BLaER1 treated with 17β-estradiol and CSF1 and Interleukin-3, amounts not matched to agents 10 nM and 100 nM (cell line): ENCODE data around the gene SFTPA2.
"Not testable (repeated sequence)": the region's sequence is repeated elsewhere in the genome, so short reads cannot be mapped to it uniquely, and the experiment has no call there.

ENCODE experiments used
- H3K27ac ChIP-seq, 11 experiments: shearing (Covaris generic); formaldehyde crosslinking; 2 replicates each; pipeline ENCODE4 v1.8.1; 2022
- H3K27me3 ChIP-seq, 11 experiments: shearing (Covaris generic); formaldehyde crosslinking; 2 replicates each; pipeline ENCODE4 v1.8.1; 2022
- H3K36me3 ChIP-seq, 11 experiments: shearing (Covaris generic); formaldehyde crosslinking; 2 replicates each; pipeline ENCODE4 v1.8.1; 2022
- H3K4me1 ChIP-seq, 10 experiments: shearing (Covaris generic); formaldehyde crosslinking; 2 replicates each; pipeline ENCODE4 v1.8.1; 2022
- H3K4me2 ChIP-seq, 11 experiments: shearing (Covaris generic); formaldehyde crosslinking; 2 replicates each; pipeline ENCODE4 v1.8.1; 2022
- H3K4me3 ChIP-seq, 10 experiments: shearing (Covaris generic); formaldehyde crosslinking; 2 replicates each; pipeline ENCODE4 v1.8.1; 2022
- H3K9ac ChIP-seq, 11 experiments: shearing (Covaris generic); formaldehyde crosslinking; 2 replicates each; pipeline ENCODE4 v1.8.1; 2022
- H3K9me3 ChIP-seq, 11 experiments: shearing (Covaris generic); formaldehyde crosslinking; replicated peaks in 1 of 11; 2 replicates each; pipeline ENCODE4 v1.8.1; 2022
- H4K20me1 ChIP-seq, 11 experiments: shearing (Covaris generic); formaldehyde crosslinking; 2 replicates each; pipeline ENCODE4 v1.8.1; 2022
- Cebpa-rat ChIP-seq, 11 experiments: shearing (Covaris generic); IDR thresholded peaks; 2 replicates each; pipeline ENCODE4 v1.8.1; 2022

Gene SFTPA2

DNA sequence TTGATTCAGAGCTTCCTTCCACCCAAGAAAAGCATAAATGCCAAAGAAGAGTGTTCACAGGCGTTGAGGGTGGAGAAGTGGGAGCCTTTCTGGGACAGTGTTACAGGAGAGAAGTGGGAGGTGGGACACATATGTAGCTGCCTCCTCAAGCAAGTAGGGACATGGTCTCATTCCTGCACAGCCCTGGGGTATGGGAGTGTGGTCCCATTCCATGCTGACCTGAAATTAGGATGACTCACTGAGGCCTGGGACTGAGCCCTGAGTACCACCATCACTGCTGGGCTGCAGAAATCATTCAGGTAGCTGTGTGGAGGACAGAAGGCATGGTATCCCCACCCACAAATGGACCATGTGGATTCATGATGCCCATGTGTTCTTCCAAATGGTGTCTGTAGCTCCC, 33.2 kb upstream of the SFTPA2 start:
- Histone ChIP-seq H3K9me3 (peaks cover 19 to 24% (median 21%) of the 10 kb centered on the region in 11 experiments), H3K27ac (no peak overlapping the region), H4K20me1 (no peaks in the 10 kb centered on the region), H3K4me3 (no peak overlapping the region), H3K4me1 (no peaks in the 10 kb centered on the region), H3K4me2 (no peak overlapping the region), H3K27me3 (no peaks in the 10 kb centered on the region), H3K9ac (no peak overlapping the region), H3K36me3 (peaks cover 0 to 4% (median 0%) of the 10 kb centered on the region in 11 experiments; a peak in 3 of 22 replicates)
- no peak for TF ChIP-seq Cebpa-rat (IDR thresholded peaks at IDR 0.05)

GRCh38 chr10:79588800-79589199, 28.6 kb upstream of the SFTPA2 start:
- Histone ChIP-seq H3K9ac (no peak overlapping the region), H3K9me3 (no peaks in the 10 kb centered on the region), H4K20me1 (no peaks in the 10 kb centered on the region), H3K4me1 (no peaks in the 10 kb centered on the region), H3K27ac (no peak overlapping the region), H3K4me2 (no peak overlapping the region), H3K36me3 (no peaks in the 10 kb centered on the region), H3K4me3 (no peak overlapping the region), H3K27me3 (no peaks in the 10 kb centered on the region)
- no peak for TF ChIP-seq Cebpa-rat (IDR thresholded peaks at IDR 0.05)

GRCh38 chr10:79586933-79587332, 26.7 kb upstream of the SFTPA2 start:
- TF ChIP-seq Cebpa-rat (IDR thresholded peaks at IDR 0.05) = no peak
- Histone ChIP-seq H3K4me3 (no peak overlapping the region), H3K27me3 (no peaks in the 10 kb centered on the region), H3K9ac (no peak overlapping the region), H3K4me1 (no peaks in the 10 kb centered on the region), H3K9me3 (no peaks in the 10 kb centered on the region), H3K36me3 (no peaks in the 10 kb centered on the region), H3K4me2 (no peak overlapping the region), H4K20me1 (no peaks in the 10 kb centered on the region), H3K27ac (no peak overlapping the region)

DNA sequence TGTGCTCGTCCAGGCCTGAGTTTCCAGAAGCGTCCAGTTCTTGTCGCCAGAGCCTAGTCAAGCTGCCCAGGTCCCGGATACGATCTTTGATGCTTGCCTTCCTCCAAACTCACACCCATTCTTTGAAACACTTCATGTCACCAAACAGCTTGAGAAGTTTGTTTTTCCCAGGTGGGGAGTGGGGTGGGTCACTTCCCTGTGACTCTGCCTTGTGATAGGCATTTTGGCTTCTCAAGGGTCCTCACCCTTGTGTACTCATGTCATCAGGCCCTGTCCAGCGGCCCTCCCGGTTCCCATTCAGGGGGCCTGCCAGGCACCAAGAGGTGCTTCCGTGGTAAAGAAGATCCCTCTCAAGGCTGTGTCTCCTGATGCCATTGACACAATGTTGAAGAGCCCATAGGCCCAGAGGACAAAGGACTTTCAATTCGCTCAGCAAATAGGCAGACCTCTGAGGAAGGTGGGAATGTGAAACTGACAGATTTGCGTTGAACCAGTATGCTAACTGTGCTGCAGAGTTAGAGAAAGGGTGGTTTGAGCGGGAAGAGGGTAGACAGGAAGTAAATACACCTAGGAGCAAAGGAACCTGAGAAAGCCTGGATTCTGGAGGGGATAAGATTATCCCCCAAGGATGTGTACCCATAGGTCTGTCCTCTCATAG, 25.8 kb upstream of the SFTPA2 start:
- Histone ChIP-seq H3K4me1 (no peaks in the 10 kb centered on the region), H3K9ac (no peak overlapping the region), H3K36me3 (no peaks in the 10 kb centered on the region), H3K4me3 (no peak overlapping the region), H3K4me2 (no peak overlapping the region), H4K20me1 (no peaks in the 10 kb centered on the region), H3K27ac (no peak overlapping the region), H3K27me3 (no peaks in the 10 kb centered on the region), H3K9me3 (no peaks in the 10 kb centered on the region)
- TF ChIP-seq Cebpa-rat (IDR thresholded peaks at IDR 0.05) = no peak

- Histone ChIP-seq H3K36me3 (no peaks in the 10 kb centered on the region), H3K4me3 (no peak overlapping the region), H3K9ac (no peak overlapping the region), H3K9me3 (peaks cover 0 to 9% (median 8%) of the 10 kb centered on the region in 11 experiments; a peak in 13 of 22 replicates), H3K27me3 (no peaks in the 10 kb centered on the region; a peak in 1 of 22 replicates), H4K20me1 (no peaks in the 10 kb centered on the region), H3K4me1 (no peaks in the 10 kb centered on the region), H3K4me2 (no peak overlapping the region), H3K27ac (no peak overlapping the region)
- no peak for TF ChIP-seq Cebpa-rat (IDR thresholded peaks at IDR 0.05)
Measured at GRCh38 chr10:79583488-79584024, 23.3 kb upstream of the SFTPA2 start.

DNA sequence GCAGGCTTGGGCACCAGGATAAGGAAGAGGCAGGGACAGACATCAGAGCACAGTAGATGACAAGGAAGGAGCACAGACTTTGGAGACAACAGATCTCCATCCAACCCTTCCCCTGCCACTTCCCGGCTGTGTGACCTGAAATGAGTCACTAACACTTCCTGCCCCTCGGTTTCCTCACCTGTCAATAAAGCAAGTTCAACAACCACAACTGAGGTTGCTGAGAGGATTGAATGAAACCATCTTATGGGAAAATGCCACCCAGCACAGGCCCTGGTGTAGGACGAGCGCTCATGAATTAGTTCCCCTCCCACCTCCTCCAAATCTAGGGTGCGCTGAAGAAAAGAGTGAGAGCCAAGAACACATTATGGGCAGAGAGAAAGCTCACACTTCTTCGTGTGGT, 22.7 kb upstream of the SFTPA2 start:
- not testable (repeated sequence) for H3K9ac ChIP-seq, H4K20me1 ChIP-seq, H3K4me1 ChIP-seq, H3K27ac ChIP-seq, H3K4me3 ChIP-seq, H3K9me3 ChIP-seq, H3K27me3 ChIP-seq, H3K4me2 ChIP-seq, H3K36me3 ChIP-seq

GRCh38 chr10:79582096-79582495, 21.9 kb upstream of the SFTPA2 start:
- Histone ChIP-seq H3K27ac (no peak overlapping the region), H3K27me3 (no peaks in the 10 kb centered on the region; a peak in 1 of 22 replicates), H4K20me1 (no peaks in the 10 kb centered on the region), H3K9me3 (peaks cover 0 to 9% (median 8%) of the 10 kb centered on the region in 11 experiments; a peak in 13 of 22 replicates), H3K4me1 (no peaks in the 10 kb centered on the region), H3K9ac (no peak overlapping the region), H3K4me3 (no peak overlapping the region), H3K36me3 (no peaks in the 10 kb centered on the region), H3K4me2 (no peak overlapping the region)
- TF ChIP-seq Cebpa-rat (IDR thresholded peaks at IDR 0.05) = no peak

- Histone ChIP-seq H3K27ac (no peak overlapping the region), H3K4me3 (no peak overlapping the region), H3K4me1 (no peaks in the 10 kb centered on the region), H4K20me1 (no peaks in the 10 kb centered on the region), H3K4me2 (no peak overlapping the region), H3K36me3 (no peaks in the 10 kb centered on the region), H3K9ac (no peak overlapping the region), H3K9me3 (peaks cover 0 to 9% (median 8%) of the 10 kb centered on the region in 11 experiments; a peak in 13 of 22 replicates), H3K27me3 (no peaks in the 10 kb centered on the region; a peak in 1 of 22 replicates)
- no peak for TF ChIP-seq Cebpa-rat (IDR thresholded peaks at IDR 0.05)
Measured at GRCh38 chr10:79581044-79581443, 20.8 kb upstream of the SFTPA2 start.

DNA sequence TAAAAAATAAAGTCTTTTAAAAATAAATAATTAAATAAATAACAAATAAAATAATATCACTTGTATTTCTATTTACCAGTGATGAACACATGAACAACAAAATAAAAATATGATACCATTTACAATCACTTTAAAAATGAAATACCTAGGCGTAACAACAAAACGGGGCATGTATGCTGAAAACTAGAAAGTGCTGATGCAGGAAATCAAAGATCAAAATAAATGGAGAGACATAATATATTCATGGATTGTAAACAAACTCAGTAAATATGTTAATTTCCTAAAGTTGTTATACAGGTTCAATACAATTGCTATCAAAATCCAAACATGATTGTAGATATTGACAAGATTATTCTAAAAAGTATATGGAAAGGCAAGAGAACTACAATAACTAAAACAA, 19.2 kb upstream of the SFTPA2 start:
- Histone ChIP-seq H3K27ac (no peak overlapping the region), H3K9me3 (peaks cover 11 to 23% (median 16%) of the 10 kb centered on the region in 11 experiments; a peak in 19 of 22 replicates), H3K4me1 (no peaks in the 10 kb centered on the region), H3K36me3 (no peaks in the 10 kb centered on the region), H3K4me3 (no peak overlapping the region), H3K4me2 (no peak overlapping the region), H3K27me3 (no peaks in the 10 kb centered on the region; a peak in 1 of 22 replicates), H3K9ac (no peak overlapping the region), H4K20me1 (no peaks in the 10 kb centered on the region)
- TF ChIP-seq Cebpa-rat (IDR thresholded peaks at IDR 0.05) = no peak

- H3K4me2 ChIP-seq = peak overlapping the region in 7 of 11 experiments; percentile 11 to 51 (median 24); a peak in 8 of 22 replicates
- H3K27me3 ChIP-seq, H3K27ac ChIP-seq: not testable (repeated sequence)
Measured at GRCh38 chr10:79570624-79571023, 10.4 kb upstream of the SFTPA2 start.

More at GRCh38 chr10:79570624-79571023, 10.4 kb upstream of the SFTPA2 start:
- H3K4me3 ChIP-seq, H3K9ac ChIP-seq, H4K20me1 ChIP-seq, H3K36me3 ChIP-seq: not testable (repeated sequence)
- Histone ChIP-seq H3K9me3 (peaks cover 20 to 43% (median 28%) of the 10 kb centered on the region in 11 experiments; a peak in 21 of 22 replicates), H3K4me1 (peaks cover 0 to 13% (median 8%) of the 10 kb centered on the region in 10 experiments; a peak in 10 of 20 replicates)
